Inflammatory macrophage (primary cell): ENCODE data around the gene ETNPPL.

Experiments used
- DNase-seq, 2 donors: peaks; one replicate each; pipeline ENCODE4 v3.0.0-alpha.2; 2020 to 2022
- total RNA-seq, 18 experiments: gene quantifications; one replicate each; lab custom pipeline; 2026; ENCODE audit warnings: mixed read lengths in 6 of 18, inconsistent platforms in 2 of 18; lab: John Stamatoyannopoulos, UW

Gene ETNPPL
- 0 to 0.16 (median 0) reads per million in 18 experiments for total RNA-seq

GRCh38 chr4:108762559-108763225, at the start of gene ETNPPL:
Gene ETNPPL, minus strand, starts transcription at chr4:108763053. Its CDS starts 155 bp downstream, at chr4:108762898.
- no peak for DNase-seq

DNA sequence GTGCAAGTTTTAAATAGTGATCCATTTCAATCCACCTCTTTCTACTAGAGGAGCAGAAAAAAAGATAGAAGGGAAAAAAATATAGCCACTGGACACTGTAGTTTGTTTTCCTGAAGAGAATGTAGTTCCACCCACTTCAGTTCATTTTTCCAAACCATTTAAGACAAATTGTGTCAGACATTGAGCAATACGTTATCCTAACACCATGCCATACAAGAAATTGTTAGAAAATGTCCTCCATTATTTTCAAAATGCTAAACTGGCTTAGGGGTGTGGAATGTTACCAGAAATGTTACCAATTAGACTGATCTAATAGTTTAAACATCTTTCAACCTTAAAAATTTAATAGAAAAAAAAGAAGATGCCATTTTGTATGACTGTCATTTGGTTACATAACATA, 48.6 kb upstream of the ETNPPL start:
- DNase-seq: no peak

GRCh38 chr4:108810087-108810486, 47.2 kb upstream of the ETNPPL start:
- DNase-seq: no peak

- no peak for DNase-seq
Observed at GRCh38 chr4:108804648-108805273, 41.9 kb upstream of the ETNPPL start.

DNA sequence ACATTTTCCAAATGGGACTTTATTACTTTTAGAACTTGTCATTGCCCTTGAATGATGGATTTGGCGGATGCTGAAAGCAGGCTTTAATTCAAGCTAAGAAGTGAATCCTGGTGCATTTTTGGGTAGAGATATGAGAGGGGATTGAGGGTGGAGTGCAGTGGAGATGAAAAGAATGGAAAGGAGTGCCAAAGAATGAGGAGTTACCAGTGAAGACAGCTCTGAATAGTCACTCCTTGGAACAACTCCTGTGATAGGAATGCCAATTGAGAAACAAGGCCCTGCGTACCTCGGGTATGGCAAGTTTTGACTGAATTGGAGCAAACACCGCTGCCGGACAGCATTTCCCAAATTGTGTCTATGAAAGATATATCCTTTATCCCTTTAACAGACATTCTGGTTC, 36.5 kb upstream of the ETNPPL start:
- DNase-seq: no peak

- no peak for DNase-seq
Observed at GRCh38 chr4:108796173-108796572, 33.3 kb upstream of the ETNPPL start.

- DNase-seq: no peak
Observed at GRCh38 chr4:108795733-108796132, 32.9 kb upstream of the ETNPPL start.

DNA sequence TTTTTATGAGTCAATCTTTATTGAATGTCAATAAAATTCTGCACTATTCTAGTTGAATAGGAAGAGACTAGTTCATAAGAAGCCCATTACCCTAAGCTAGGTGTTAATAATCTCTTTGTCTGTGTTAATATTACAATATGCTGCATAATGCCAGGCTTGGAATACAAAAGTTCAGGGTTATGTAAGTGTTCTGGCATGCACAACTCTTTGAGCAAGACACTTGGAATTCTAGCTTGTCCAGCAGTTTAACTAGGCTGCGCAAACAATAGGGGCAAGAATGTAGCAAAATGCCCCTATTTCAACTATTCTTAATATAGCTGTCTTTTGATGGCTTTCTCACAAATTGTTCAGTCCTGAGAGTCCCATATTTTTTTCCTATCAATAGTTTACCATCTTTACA, 31.3 kb upstream of the ETNPPL start:
- DNase-seq: no peak

DNA sequence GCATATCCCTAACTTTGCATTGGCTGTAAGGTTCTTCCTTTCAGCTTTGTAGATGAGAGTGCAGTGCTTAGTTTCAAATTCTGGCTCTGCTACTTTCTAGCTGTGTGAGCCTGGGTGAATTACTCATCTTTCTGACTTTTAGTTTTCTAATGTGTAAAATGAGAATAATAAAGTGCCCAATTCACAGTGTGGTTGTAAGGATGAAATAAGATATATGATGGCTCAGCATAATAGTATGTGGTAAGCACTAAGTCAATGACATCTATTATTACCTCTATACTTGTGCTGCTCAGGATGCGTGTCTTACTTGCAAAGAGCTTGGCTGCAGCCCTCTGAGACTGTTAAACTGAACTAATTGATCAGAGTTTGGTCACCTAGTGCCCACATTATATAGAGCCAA, 30.6 kb upstream of the ETNPPL start:
- no peak for DNase-seq

DNA sequence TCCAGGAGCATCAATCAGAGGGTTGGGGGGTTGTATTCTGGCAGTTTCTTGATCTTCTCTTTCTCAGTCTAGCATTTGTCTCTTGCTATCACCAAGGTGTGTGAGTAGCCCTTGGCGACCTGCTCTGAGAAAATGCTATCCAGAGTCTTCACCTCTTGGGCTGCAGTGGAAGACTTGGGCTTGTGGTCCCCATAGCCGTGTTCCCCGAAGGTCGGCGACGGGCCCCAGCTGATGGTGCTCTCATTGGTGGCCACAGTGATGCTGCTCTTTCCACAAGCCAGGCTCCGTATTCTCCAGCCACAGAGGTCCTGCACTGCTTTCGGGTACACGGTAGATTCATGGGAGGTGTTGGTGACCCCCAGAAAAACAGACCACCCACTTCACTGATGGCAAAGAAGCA, 25.9 kb upstream of the ETNPPL start:
- no peak for DNase-seq

DNA sequence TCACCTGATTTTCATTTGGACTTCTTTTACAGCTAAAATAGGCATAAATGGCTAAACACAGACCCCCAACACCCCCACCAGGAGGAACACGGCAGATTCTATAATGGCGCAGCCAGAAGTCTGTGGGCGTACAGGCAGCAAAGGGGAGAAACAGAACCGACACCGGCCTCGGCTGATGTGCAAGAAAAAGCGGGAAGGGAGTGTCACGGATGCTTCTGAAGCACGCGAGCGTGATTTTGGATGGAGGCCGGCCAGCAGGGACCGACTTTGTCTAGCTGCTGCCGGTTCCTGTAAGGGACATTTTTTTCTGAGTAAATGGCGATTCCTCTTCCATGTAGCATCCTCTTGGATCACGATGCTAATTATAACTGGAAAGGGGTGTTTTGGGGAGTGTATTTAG, 24.9 kb upstream of the ETNPPL start:
- no peak for DNase-seq

DNA sequence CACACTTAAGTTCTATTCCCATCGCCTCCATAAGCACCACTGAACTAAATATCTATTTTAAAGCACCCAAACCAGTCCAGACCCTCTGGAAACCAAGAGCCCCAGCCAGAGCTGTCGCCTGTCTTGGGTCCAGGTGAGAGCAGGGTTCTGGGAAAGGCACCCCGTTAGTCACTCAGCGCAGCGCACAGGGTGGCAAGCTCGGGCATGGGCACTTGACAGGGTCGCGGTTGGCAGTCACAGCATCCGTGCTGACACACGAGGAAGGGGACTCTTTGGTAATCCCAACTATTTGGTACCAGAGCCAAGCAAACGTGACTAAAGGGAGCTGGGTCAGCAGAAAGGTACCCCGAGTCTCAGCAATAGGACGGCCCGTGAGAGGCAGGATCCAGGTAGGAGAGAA, 24.3 kb upstream of the ETNPPL start:
- no peak for DNase-seq

GRCh38 chr4:108786351-108786750, 23.5 kb upstream of the ETNPPL start:
- DNase-seq: no peak

DNA sequence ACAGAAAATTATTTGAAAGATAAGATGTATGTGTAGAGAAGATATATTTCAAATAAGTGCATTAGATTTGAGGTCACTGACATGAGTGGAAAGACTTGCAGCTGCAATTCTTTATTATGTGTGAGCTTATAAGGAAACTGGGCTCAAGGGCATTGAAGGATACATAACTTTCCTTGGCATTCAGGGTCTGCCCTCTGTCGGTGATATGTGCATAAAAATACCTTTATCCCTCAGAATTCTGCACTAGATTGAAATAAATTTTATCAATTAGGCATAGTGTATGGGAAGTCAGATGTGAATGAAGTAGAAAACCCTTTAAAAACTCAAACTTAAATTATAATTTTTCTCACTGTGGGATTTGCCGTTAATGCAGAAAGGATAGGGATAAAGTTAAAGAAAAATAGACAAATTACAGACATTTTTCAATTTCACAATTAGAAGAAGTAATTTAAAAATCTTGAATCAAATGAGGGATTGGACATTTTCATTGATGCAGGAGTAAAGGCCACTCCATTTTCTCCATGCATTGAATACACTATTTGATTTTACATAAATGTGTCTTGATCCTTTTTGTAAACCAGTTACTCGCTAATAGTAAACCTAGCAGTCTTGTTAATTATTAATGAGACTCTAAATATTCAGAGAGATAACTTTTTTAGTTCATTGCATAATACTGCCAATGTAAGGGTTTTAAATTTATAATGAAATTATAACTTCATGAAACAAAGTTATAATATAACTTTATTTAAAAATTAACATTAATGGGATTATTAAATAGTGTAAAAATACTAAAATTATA, 21.0 kb upstream of the ETNPPL start:
- no peak for DNase-seq

DNA sequence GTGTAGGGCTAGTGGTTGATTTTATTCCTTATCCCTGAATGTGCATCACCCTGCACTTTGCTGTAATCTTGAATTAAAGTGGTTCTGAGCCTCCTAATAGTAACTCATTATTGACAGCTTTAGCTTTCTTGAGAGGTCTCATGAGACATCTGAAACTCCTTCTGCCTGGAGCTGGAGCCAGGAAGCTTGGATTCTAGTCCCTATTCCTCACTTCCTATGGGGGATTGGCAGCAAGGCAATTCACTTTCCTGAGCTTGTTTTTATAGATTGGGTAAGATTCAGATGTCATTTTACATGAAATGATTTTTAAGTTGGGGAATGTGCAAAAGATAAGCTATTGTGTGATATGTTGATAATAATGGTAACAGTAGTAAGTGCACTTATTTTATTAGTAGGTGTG, 17.1 kb upstream of the ETNPPL start:
- no peak for DNase-seq

GRCh38 chr4:108777388-108777787, 14.5 kb upstream of the ETNPPL start:
- DNase-seq: no peak

- no peak for DNase-seq
Observed at GRCh38 chr4:108775921-108776320, 13.1 kb upstream of the ETNPPL start.

GRCh38 chr4:108774809-108775530, 12.1 kb upstream of the ETNPPL start:
- DNase-seq: no peak

GRCh38 chr4:108772402-108772801, 9.5 kb upstream of the ETNPPL start:
- no peak for DNase-seq

DNA sequence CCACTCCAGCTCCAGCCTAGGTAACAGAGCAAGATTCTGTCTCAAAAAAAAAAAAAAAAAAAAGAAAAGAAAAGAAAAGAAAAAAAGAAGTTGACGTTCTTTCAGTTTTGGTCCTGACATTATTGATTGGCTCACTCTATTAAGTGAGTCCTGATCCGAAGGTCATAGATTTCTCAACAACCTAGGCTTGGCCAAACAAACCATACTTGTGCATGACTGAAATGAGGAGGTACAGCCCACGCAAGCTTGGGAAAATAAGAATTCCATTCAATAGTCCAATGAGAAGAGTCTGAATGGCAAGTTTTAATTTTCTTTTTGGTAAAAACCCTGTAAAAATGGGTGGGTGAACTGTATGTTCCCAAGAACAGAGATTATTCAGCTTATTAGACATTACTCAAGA, 3.2 kb upstream of the ETNPPL start:
- DNase-seq: no peak

DNA sequence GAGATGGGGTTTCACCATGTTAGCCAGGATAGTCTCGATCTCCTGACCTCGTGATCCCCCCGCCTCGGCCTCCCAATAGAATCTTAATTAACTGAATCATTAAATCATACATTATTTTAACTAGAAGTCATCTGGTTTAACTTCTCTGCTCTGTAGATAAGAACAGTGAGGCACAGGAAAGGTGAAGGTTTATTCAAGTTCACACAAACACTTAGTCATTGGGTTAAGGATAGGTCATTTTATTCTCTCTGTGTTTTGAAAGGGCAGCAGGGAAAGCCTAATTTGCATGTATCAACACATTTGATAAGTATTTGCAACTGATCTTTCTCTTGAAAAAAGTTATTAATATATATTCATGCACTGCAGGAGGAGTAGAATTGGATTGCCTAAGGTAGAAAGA, 1.1 kb upstream of the ETNPPL start:
- no peak for DNase-seq

DNA sequence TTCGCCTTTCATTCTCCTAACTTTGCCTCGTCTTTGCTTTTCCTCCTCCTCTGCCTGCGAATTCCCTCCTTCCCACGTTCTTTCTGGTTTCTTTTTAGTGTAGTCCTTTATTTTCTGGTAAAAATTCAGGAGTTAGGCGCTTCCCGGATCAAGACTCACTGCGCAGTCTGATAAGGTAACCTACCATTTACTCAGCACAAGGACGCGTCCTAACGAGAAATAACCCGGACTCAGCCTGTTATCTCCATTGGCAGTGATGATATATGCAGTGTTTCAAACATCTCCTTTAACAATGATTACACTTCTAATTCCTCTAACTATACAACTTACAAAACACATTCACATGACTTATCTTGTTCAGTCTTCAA, 357 bp upstream of the ETNPPL start:
- DNase-seq: no peak

GRCh38 chr4:108758498-108758897, 4.4 kb downstream of the ETNPPL start:
- no peak for DNase-seq
